Sigmoid colon (tissue), 7 donors: Measurements from ENCODE around the gene CLCN7. TPM values are rescaled to one million over a fixed set of nuclear protein-coding genes. Genes with fewer than 3 reads are reported as not detected.

ENCODE experiments used
- DNase-seq: peaks from one replicate; pipeline ENCODE4 v3.0.0-alpha.2; 2019
- H3K27ac ChIP-seq, 4 donors: fragments of 200-600 bp; sonication (generic); one replicate each; pipeline ENCODE4 v1.5.1; 2016 to 2019; ENCODE audit warnings: mild to moderate bottlenecking in 1 of 4
- H3K27me3 ChIP-seq, 3 donors: fragments of 200-600 bp; sonication (generic); one replicate each; pipeline ENCODE4 v1.5.1; 2019; ENCODE audit warnings: mild to moderate bottlenecking in 1 of 3
- H3K36me3 ChIP-seq, 4 donors: fragments of 200-600 bp; sonication (generic); one replicate each; pipeline ENCODE4 v1.5.1; 2016 to 2019
- H3K4me1 ChIP-seq, 4 donors: fragments of 200-600 bp; sonication (generic); one replicate each; pipeline ENCODE4 v1.5.1; 2017 to 2019
- H3K4me3 ChIP-seq, 4 donors: fragments of 200-600 bp; sonication (generic); one replicate each; pipeline ENCODE4 v1.5.1; 2017 to 2019; ENCODE audit warnings: mild to moderate bottlenecking in 2 of 4, moderate library complexity in 1 of 4
- H3K9me3 ChIP-seq, 4 donors: fragments of 200-600 bp in 3 of 4; sonication (generic) in 3 of 4; one replicate each; pipeline versions ENCODE4 v1.5.1 to v1.6.1; 2013 to 2019
- EP300 ChIP-seq, 4 donors: sonication (generic); formaldehyde crosslinking; IDR thresholded peaks; one replicate each; pipeline ENCODE4 v1.6.1; 2017; ENCODE audit warnings: antibody characterized with exemption in 4 of 4
- POLR2A ChIP-seq, 2 donors: fragments of 450-650 bp; IDR thresholded peaks; one replicate each; pipeline ENCODE4 v1.6.1; 2016; ENCODE audit warnings: antibody characterized with exemption in 2 of 2, mild to moderate bottlenecking in 2 of 2, moderate library complexity in 2 of 2
- POLR2AphosphoS5 ChIP-seq, 4 donors: sonication (generic); formaldehyde crosslinking; IDR thresholded peaks; one replicate each; pipeline ENCODE4 v1.6.1; 2017; ENCODE audit warnings: antibody characterized with exemption in 4 of 4
- WGBS, 2 donors: extraction: QIAGEN DNeasy Blood & Tissue Kit; methylation state at CpG; one replicate each; pipeline ENCODE4 v1.1.7; 2013; 5-methylcytosine and 5-hydroxymethylcytosine counted together
- intact Hi-C: fragments of 100-400 bp; cut with DNase I; formaldehyde crosslinking; loops from one replicate; pipeline ENCODE4 v1.15.1; 2023
- polyA plus RNA-seq, 3 donors: library from polyadenylated mRNA; stranded (reverse); fragments of 200-250 nt; gene quantifications; one replicate each; pipeline ENCODE4 v1.2.3, GENCODE V29; 2013
- total RNA-seq, 4 donors: library from RNA; depleted of rRNA; stranded (reverse); fragments of >200 nt; gene quantifications; one replicate each; pipeline ENCODE4 v1.1.0, GENCODE V29; 2016
- TF ChIP-seq, protein P1 (sequence below), 4 experiments: fragments of 450-650 bp in 3 of 4; fragments of 200-600 bp in 1 of 4; IDR thresholded peaks; one replicate each; pipeline ENCODE4 v1.5.1; 2016 to 2019; ENCODE audit warnings: antibody characterized with exemption in 4 of 4, mild to moderate bottlenecking in 3 of 4, moderate library complexity in 2 of 4
- donor health status: healthy with polysubstance abuse.
- donor health status: Bipolar disorder and iron deficiency.
- donor health status: healthy.

The CLCN7 gene
- total and polyA plus RNA-seq, 7 donors: 4.2 to 78.7 (median 38.7) TPM

DNA sequence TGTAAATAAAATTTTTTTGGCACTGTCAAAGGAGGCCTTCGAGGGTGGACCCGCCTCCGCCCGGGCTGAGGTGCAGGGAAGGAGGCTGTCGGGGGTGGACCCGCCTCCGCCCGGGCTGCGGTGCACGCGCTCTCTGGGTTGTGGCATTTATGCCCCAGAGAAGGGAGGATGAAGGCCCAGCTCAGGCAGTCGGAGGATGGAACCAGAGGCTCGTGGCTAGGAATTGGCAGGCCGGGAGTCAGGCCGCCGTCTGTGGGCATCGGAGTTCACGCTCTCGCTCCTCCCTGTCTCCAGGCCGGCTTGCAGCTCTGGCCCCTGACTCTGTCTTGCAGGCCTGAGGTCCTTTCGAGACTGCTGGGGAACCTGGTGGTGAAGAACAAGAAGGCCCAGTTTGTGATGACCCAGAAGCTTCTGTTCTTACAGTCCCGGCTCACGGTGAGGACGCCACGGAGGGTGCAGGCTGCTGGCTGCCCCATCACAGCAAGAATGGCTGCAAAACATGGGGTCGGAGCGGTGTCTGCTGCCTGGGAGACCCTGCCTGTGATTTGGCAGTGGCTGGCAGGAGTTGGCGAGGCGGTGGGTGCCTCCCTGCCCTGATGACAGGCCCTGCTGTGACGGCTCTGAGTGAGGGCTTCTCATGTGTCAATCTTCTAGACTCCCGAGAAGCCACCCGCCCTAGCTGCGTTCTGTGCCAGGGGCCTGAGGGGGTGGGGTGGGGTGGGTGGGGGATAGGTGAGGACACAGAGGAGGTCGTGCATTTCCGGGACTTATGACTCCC, 24.3 kb upstream of the CLCN7 start:
- peaks cover 0 to 14% (median 13%) of the 10 kb centered on the region in 4 donors for H3K4me1 ChIP-seq
- H3K36me3 ChIP-seq: peaks cover 38 to 94% (median 68%) of the 10 kb centered on the region in 4 donors
- H3K4me3 ChIP-seq: no peak overlapping the region
- TF ChIP-seq EP300 (IDR thresholded peaks at IDR 0.05) (no peak), POLR2A (IDR thresholded peaks at IDR 0.05) (no peak), POLR2AphosphoS5 (IDR thresholded peaks at IDR 0.05) (no peak)
- TF ChIP-seq, protein P1, sequence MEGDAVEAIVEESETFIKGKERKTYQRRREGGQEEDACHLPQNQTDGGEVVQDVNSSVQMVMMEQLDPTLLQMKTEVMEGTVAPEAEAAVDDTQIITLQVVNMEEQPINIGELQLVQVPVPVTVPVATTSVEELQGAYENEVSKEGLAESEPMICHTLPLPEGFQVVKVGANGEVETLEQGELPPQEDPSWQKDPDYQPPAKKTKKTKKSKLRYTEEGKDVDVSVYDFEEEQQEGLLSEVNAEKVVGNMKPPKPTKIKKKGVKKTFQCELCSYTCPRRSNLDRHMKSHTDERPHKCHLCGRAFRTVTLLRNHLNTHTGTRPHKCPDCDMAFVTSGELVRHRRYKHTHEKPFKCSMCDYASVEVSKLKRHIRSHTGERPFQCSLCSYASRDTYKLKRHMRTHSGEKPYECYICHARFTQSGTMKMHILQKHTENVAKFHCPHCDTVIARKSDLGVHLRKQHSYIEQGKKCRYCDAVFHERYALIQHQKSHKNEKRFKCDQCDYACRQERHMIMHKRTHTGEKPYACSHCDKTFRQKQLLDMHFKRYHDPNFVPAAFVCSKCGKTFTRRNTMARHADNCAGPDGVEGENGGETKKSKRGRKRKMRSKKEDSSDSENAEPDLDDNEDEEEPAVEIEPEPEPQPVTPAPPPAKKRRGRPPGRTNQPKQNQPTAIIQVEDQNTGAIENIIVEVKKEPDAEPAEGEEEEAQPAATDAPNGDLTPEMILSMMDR (IDR thresholded peaks at IDR 0.05): no peak
- no peaks in the 10 kb centered on the region for H3K9me3 ChIP-seq
- no peak overlapping the region for H3K27ac ChIP-seq
- DNase-seq: no peak
- intact Hi-C loops: no loop called here
- 93 to 96% methylated on average over 35 of the region's 35 CpGs for WGBS, 2 donors
- no peaks in the 10 kb centered on the region for H3K27me3 ChIP-seq

GRCh38 chr16:1497014-1497598, 22.3 kb upstream of the CLCN7 start:
- Histone ChIP-seq H3K27me3 (no peaks in the 10 kb centered on the region), H3K4me1 (peaks cover 0 to 30% (median 25%) of the 10 kb centered on the region in 4 donors), H3K36me3 (peaks cover 27 to 75% (median 54%) of the 10 kb centered on the region in 4 donors), H3K9me3 (no peaks in the 10 kb centered on the region), H3K4me3 (no peak overlapping the region), H3K27ac (no peak overlapping the region)
- peak; percentile 57 for DNase-seq
- 93 to 95% methylated on average over 21 of the region's 21 CpGs for WGBS, 2 donors
- no peak for TF ChIP-seq EP300 (IDR thresholded peaks at IDR 0.05)
- TF ChIP-seq POLR2A (IDR thresholded peaks at IDR 0.05): no peak
- no peak for TF ChIP-seq POLR2AphosphoS5 (IDR thresholded peaks at IDR 0.05)
- TF ChIP-seq, protein P1 (IDR thresholded peaks at IDR 0.05): no peak
- intact Hi-C loops: no loop called here

- TF ChIP-seq, protein P1 (IDR thresholded peaks at IDR 0.05): no peak
- no peak for TF ChIP-seq POLR2A (IDR thresholded peaks at IDR 0.05)
- TF ChIP-seq POLR2AphosphoS5 (IDR thresholded peaks at IDR 0.05): no peak
- no peak for TF ChIP-seq EP300 (IDR thresholded peaks at IDR 0.05)
- intact Hi-C loops: no loop called here
- Histone ChIP-seq H3K4me3 (no peak overlapping the region), H3K27ac (no peak overlapping the region), H3K9me3 (no peaks in the 10 kb centered on the region), H3K27me3 (no peaks in the 10 kb centered on the region), H3K36me3 (peaks cover 20 to 68% (median 48%) of the 10 kb centered on the region in 4 donors), H3K4me1 (peaks cover 0 to 30% (median 25%) of the 10 kb centered on the region in 4 donors)
- 94 to 96% methylated on average over 25 of the region's 25 CpGs for WGBS, 2 donors
- DNase-seq: no peak
These were observed 21.6 kb upstream of the CLCN7 start for GRCh38 chr16:1496464-1496863.

DNA sequence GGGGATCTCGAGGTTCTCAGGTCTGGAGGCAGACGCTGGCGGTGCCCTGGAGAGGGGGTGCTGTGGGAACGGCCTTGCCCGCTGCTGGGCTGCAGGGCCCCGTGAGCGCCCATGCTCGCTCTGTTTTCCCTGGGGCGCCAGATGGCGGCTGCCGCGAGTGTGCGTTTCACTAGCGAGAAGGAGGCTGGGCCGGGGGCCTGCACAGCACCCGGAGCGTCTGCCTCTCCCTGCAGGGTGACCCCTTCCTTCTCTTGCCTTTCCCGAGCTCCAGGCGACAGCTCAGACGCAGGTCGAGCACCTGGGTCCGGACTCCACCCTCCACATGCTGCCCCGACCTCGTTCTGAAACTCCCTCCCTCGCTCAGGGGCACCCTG, 21.0 kb upstream of the CLCN7 start:
- Histone ChIP-seq H3K9me3 (no peaks in the 10 kb centered on the region), H3K36me3 (peaks cover 15 to 62% (median 42%) of the 10 kb centered on the region in 4 donors), H3K27me3 (no peaks in the 10 kb centered on the region), H3K27ac (no peak overlapping the region), H3K4me3 (no peak overlapping the region), H3K4me1 (peaks cover 0 to 30% (median 25%) of the 10 kb centered on the region in 4 donors)
- TF ChIP-seq EP300 (IDR thresholded peaks at IDR 0.05): no peak
- TF ChIP-seq, protein P1 (IDR thresholded peaks at IDR 0.05): no peak
- no peak for TF ChIP-seq POLR2AphosphoS5 (IDR thresholded peaks at IDR 0.05)
- no peak for TF ChIP-seq POLR2A (IDR thresholded peaks at IDR 0.05)
- no peak for DNase-seq
- intact Hi-C loops: no loop called here
- WGBS, 2 donors: 91 to 94% methylated on average over 25 of the region's 25 CpGs
